SK-N-SH (cell line): Measurements from ENCODE around the gene BTBD10. TPM values are rescaled to one million over a fixed set of nuclear protein-coding genes. Genes with fewer than 3 reads are reported as not detected.

Experiments
- CTCF ChIA-PET: fragments of 300-600, 350-600 bp; formaldehyde crosslinking; extraction: SDS; loops from one replicate; lab custom pipeline; 2021; lab: Yijun Ruan, JAX
- POLR2A ChIA-PET: fragments of 350-600 bp; sonication (Branson Sonifier 250); formaldehyde crosslinking; extraction: SDS; loops from one replicate; lab custom pipeline; 2020; ENCODE audit warnings: antibody characterized with exemption, inconsistent platforms; lab: Yijun Ruan, JAX
- DNase-seq: peaks from one replicate; pipeline ENCODE4 v3.0.0; 2012
- H2AFZ ChIP-seq: fragments of 200-600 bp; sonication (generic); 2 replicates; pipeline ENCODE4 v1.8.1; 2016; ENCODE audit warnings: antibody characterized with exemption, mild to moderate bottlenecking, low read depth
- H3F3A ChIP-seq: fragments of 200-600 bp; sonication (generic); replicated peaks from 2 replicates; pipeline ENCODE3; 2016; ENCODE audit warnings: antibody characterized with exemption, mild to moderate bottlenecking; ENCODE audit not compliant: insufficient read depth
- H3K27ac ChIP-seq, 2 experiments: fragments of 200-500 bp in 1 of 2; fragments of 200-600 bp in 1 of 2; sonication (Bioruptor generic) in 1 of 2; sonication (generic), shearing (Covaris generic) in 1 of 2; 2 replicates each; pipeline versions ENCODE4 v1.5.1 to v1.6.1; 2014 to 2016; ENCODE audit warnings: low read depth in 2 of 2, inconsistent platforms in 1 of 2, low read length in 1 of 2, mild to moderate bottlenecking in 1 of 2, mixed read lengths in 1 of 2
- H3K27me3 ChIP-seq: fragments of 200-600 bp; sonication (generic), shearing (Covaris generic); 2 replicates; pipeline ENCODE4 v1.6.1; 2016; ENCODE audit warnings: mixed run types; ENCODE audit not compliant: insufficient read depth
- H3K36me3 ChIP-seq, 2 experiments: fragments of 200-500 bp in 1 of 2; fragments of 200-600 bp in 1 of 2; sonication (Bioruptor generic) in 1 of 2; sonication (generic) in 1 of 2; replicated peaks in 1 of 2; 2 replicates each; pipeline versions ENCODE3 to v1.5.1; 2014 to 2016; ENCODE audit warnings: low read length in 1 of 2, mild to moderate bottlenecking in 1 of 2; ENCODE audit not compliant: insufficient read depth in 2 of 2, control insufficient read depth in 1 of 2
- H3K4me1 ChIP-seq, 2 experiments: fragments of 200-500 bp in 1 of 2; fragments of 200-600 bp in 1 of 2; sonication (Bioruptor generic) in 1 of 2; sonication (generic), shearing (Covaris generic) in 1 of 2; 2 replicates each; pipeline versions ENCODE4 v1.5.1 to v1.6.1; 2014 to 2016; ENCODE audit warnings: low read depth in 1 of 2, low read length in 1 of 2, mixed run types in 1 of 2; ENCODE audit not compliant: insufficient read depth in 2 of 2, control insufficient read depth in 1 of 2
- H3K4me2 ChIP-seq: fragments of 200-600 bp; sonication (generic), shearing (Covaris generic); 2 replicates; pipeline ENCODE4 v1.6.1; 2017; ENCODE audit warnings: mixed run types
- H3K4me3 ChIP-seq, 2 experiments: fragments of 200-500 bp in 1 of 2; fragments of 200-600 bp in 1 of 2; sonication (Bioruptor generic) in 1 of 2; sonication (generic), shearing (Covaris generic) in 1 of 2; 2 replicates each; pipeline versions ENCODE4 v1.5.1 to v1.8.1; 2014 to 2016; ENCODE audit warnings: low read depth in 2 of 2, inconsistent platforms in 1 of 2, low read length in 1 of 2, mild to moderate bottlenecking in 1 of 2, mixed read lengths in 1 of 2, moderate library complexity in 1 of 2
- H3K79me2 ChIP-seq: fragments of 200-600 bp; sonication (generic); 2 replicates; pipeline ENCODE4 v1.8.1; 2017; ENCODE audit warnings: mild to moderate bottlenecking; ENCODE audit not compliant: insufficient read depth
- H3K9ac ChIP-seq: fragments of 200-600 bp; sonication (generic); 2 replicates; pipeline ENCODE4 v1.6.1; 2017; ENCODE audit warnings: mixed run types
- H3K9me2 ChIP-seq: fragments of 200-600 bp; sonication (generic); 2 replicates; pipeline ENCODE4 v1.6.1; 2017; ENCODE audit warnings: mixed run types
- H3K9me3 ChIP-seq: fragments of 200-600 bp; sonication (generic); 2 replicates; pipeline ENCODE4 v1.6.1; 2017; ENCODE audit warnings: mixed run types, mild to moderate bottlenecking, moderate library complexity
- H4K20me1 ChIP-seq: fragments of 200-600 bp; sonication (generic); 2 replicates; pipeline ENCODE4 v1.6.1; 2017; ENCODE audit warnings: mild to moderate bottlenecking, mixed run types; ENCODE audit not compliant: insufficient read depth
- CHD2 ChIP-seq: fragments of 150-350 bp; IDR thresholded peaks from 2 replicates; pipeline ENCODE4 v1.6.1; 2018; ENCODE audit warnings: low read length; ENCODE audit not compliant: partially characterized antibody
- ELF1 ChIP-seq: IDR thresholded peaks from 2 replicates; pipeline ENCODE4 v1.4.0; 2012
- FOXM1 ChIP-seq: IDR thresholded peaks from 2 replicates; pipeline ENCODE4 v1.4.0; 2012; ENCODE audit warnings: low read depth, mild to moderate bottlenecking
- GABPA ChIP-seq: IDR thresholded peaks from 2 replicates; pipeline ENCODE4 v1.4.0; 2012; ENCODE audit warnings: low read depth, mild to moderate bottlenecking
- JUND ChIP-seq: IDR thresholded peaks from 2 replicates; pipeline ENCODE4 v1.4.0; 2012
- MEF2A ChIP-seq: IDR thresholded peaks from 2 replicates; pipeline ENCODE4 v1.4.0; 2012; ENCODE audit warnings: low read depth, borderline replicate concordance
- MXI1 ChIP-seq: IDR thresholded peaks from 2 replicates; pipeline ENCODE4 v1.6.1; 2012; ENCODE audit warnings: mild to moderate bottlenecking, low read depth, low read length, improper control_type of control experiment
- NFIC ChIP-seq: IDR thresholded peaks from 2 replicates; pipeline ENCODE4 v1.4.0; 2012; ENCODE audit warnings: borderline replicate concordance
- NRF1 ChIP-seq: IDR thresholded peaks from 2 replicates; pipeline ENCODE4 v1.6.1; 2012; ENCODE audit warnings: low read depth, mild to moderate bottlenecking, low read length
- RCOR1 ChIP-seq: fragments of 150-350 bp; IDR thresholded peaks from 2 replicates; pipeline ENCODE4 v1.6.1; 2017; ENCODE audit warnings: antibody characterized with exemption, low read length
- SIN3A ChIP-seq: IDR thresholded peaks from 2 replicates; pipeline ENCODE4 v1.6.1; 2012; ENCODE audit warnings: low read depth, mild to moderate bottlenecking, low read length, moderate library complexity, borderline replicate concordance
- SMC3 ChIP-seq: IDR thresholded peaks from 2 replicates; pipeline ENCODE4 v1.6.1; 2012; ENCODE audit warnings: low read depth, low read length, improper control_type of control experiment
- TCF12 ChIP-seq: IDR thresholded peaks from 2 replicates; pipeline ENCODE4 v1.4.0; 2012
- TEAD4 ChIP-seq: IDR thresholded peaks from 2 replicates; pipeline ENCODE4 v1.4.0; 2012; ENCODE audit warnings: mild to moderate bottlenecking, borderline replicate concordance; ENCODE audit not compliant: insufficient read depth
- YY1 ChIP-seq: IDR thresholded peaks from 2 replicates; pipeline ENCODE4 v1.4.0; 2012; ENCODE audit warnings: low read depth, mild to moderate bottlenecking
- WGBS: methylation state at CpG from one replicate; pipeline ENCODE4 v1.1.6; 2017; ENCODE audit warnings: low lambda C conversion rate; 5-methylcytosine and 5-hydroxymethylcytosine counted together
- polyA plus RNA-seq, 3 experiments: library from polyadenylated mRNA; depleted of rRNA; stranded (reverse); fragments of >200 nt; gene quantifications; 2 replicates each; pipeline ENCODE4 v1.2.3, GENCODE V29; 2012
- TF ChIP-seq, protein P1 (sequence below): IDR thresholded peaks from 2 replicates; pipeline ENCODE4; 2012
- TF ChIP-seq, protein P2 (sequence below): fragments of 150-350 bp; IDR thresholded peaks from 2 replicates; pipeline ENCODE4 v1.6.1; 2017; ENCODE audit warnings: antibody characterized with exemption, low read length, low read depth, borderline replicate concordance
- TF ChIP-seq, protein P3 (sequence below): IDR thresholded peaks from 2 replicates; pipeline ENCODE4 v1.4.0; 2012; ENCODE audit warnings: low read depth
- TF ChIP-seq, protein P4 (sequence below): IDR thresholded peaks from 2 replicates; pipeline ENCODE4 v1.4.0; 2012; ENCODE audit warnings: low read depth, borderline replicate concordance

BTBD10 gene
- polyA plus RNA-seq, 1 of the 3 experiments (the other 2 are of a cell fraction) = 23.0 TPM

DNA sequence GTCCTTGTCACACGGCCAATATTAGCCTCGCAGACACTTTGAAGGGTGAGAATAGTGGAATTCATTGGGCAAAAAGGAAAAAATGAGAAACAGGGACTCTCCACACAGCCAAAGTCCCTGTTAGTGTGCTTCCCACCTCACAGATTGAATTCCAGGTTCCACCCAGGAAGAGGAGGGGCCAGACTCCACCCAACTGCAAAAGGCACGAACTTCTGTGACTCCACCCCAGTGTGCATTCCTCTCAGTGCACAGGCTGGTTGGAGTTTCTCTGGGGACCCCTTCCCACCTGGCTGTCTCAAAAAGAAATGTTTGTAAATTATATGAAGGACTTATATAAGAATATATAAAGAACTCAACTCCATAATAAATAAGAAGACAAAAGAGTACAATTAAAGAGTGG lies 12.1 kb upstream of the BTBD10 start (continued):
- no peak for TF ChIP-seq TCF12
- no peak for TF ChIP-seq CHD2
- TF ChIP-seq ELF1 = no peak
- no peak for TF ChIP-seq GABPA
- TF ChIP-seq MEF2A = no peak

DNA sequence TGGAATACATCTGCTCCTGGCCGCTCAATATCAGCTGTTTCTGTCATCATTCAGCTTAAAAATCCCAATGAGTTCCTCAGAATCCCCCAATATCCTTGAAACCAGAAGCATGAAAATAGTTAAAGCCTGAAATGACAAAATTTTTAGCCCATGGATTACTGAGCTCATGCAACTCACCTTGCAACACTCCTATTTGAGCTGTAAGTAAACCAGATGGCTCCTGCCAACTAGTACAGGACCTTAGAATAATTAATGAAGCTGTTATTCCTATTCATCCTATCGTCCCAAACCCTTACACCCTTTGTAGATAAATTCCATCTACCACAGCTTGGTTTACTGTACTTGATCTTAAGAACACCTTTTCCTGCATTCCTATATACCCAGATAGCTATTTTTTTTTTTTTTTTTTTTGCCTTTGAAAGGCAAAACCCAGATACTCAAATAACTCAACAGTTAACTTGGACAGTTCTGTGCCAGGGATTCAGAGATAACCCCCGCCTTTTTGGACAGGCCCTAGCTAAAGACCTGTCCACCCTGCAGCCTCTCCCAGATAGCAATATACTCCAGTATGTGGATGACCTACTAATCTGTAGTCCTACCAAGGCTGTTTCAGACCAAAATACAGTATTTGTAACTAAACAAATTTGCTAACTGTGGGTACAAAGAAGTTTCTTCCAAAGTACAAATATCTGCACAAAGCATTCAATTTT lies 10.1 kb upstream of the BTBD10 start:
- no peaks in the 10 kb centered on the region for H3K9me2 ChIP-seq
- POLR2A ChIA-PET = interaction anchor here (0.7 kb wide), 1 partner anchor 1520 kb away, joined by 3 read pairs; no protein-coding TSS in a partner anchor
- no peak overlapping the region for H2AFZ ChIP-seq
- peaks cover 10% of the 10 kb centered on the region; the same call in 1 of the 2 replicates for H3K27me3 ChIP-seq
- TF ChIP-seq GABPA (no peak), TEAD4 (no peak), SMC3 (no peak), MXI1 (no peak), SIN3A (no peak), YY1 (no peak), MEF2A (no peak), RCOR1 (no peak), NFIC (no peak), JUND (no peak), FOXM1 (no peak), CHD2 (no peak), NRF1 (no peak), TCF12 (no peak)
- TF ChIP-seq, protein P1, sequence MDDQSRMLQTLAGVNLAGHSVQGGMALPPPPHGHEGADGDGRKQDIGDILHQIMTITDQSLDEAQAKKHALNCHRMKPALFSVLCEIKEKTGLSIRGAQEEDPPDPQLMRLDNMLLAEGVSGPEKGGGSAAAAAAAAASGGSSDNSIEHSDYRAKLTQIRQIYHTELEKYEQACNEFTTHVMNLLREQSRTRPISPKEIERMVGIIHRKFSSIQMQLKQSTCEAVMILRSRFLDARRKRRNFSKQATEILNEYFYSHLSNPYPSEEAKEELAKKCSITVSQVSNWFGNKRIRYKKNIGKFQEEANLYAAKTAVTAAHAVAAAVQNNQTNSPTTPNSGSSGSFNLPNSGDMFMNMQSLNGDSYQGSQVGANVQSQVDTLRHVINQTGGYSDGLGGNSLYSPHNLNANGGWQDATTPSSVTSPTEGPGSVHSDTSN = no peak
- TF ChIP-seq, protein P2, sequence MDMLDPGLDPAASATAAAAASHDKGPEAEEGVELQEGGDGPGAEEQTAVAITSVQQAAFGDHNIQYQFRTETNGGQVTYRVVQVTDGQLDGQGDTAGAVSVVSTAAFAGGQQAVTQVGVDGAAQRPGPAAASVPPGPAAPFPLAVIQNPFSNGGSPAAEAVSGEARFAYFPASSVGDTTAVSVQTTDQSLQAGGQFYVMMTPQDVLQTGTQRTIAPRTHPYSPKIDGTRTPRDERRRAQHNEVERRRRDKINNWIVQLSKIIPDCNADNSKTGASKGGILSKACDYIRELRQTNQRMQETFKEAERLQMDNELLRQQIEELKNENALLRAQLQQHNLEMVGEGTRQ = no peak
- TF ChIP-seq, protein P3, sequence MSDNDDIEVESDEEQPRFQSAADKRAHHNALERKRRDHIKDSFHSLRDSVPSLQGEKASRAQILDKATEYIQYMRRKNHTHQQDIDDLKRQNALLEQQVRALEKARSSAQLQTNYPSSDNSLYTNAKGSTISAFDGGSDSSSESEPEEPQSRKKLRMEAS = no peak
- TF ChIP-seq, protein P4, sequence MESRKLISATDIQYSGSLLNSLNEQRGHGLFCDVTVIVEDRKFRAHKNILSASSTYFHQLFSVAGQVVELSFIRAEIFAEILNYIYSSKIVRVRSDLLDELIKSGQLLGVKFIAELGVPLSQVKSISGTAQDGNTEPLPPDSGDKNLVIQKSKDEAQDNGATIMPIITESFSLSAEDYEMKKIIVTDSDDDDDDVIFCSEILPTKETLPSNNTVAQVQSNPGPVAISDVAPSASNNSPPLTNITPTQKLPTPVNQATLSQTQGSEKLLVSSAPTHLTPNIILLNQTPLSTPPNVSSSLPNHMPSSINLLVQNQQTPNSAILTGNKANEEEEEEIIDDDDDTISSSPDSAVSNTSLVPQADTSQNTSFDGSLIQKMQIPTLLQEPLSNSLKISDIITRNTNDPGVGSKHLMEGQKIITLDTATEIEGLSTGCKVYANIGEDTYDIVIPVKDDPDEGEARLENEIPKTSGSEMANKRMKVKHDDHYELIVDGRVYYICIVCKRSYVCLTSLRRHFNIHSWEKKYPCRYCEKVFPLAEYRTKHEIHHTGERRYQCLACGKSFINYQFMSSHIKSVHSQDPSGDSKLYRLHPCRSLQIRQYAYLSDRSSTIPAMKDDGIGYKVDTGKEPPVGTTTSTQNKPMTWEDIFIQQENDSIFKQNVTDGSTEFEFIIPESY = no peak
- H4K20me1 ChIP-seq = no peaks in the 10 kb centered on the region
- no peak overlapping the region for H3K27ac ChIP-seq
- no peak overlapping the region for H3K9ac ChIP-seq
- H3F3A ChIP-seq = no peaks in the 10 kb centered on the region
- no peaks in the 10 kb centered on the region for H3K36me3 ChIP-seq
- DNase-seq = no peak
- H3K4me2 ChIP-seq = no peak overlapping the region
- 43% methylated on average over 3 of the region's 3 CpGs for WGBS
- H3K9me3 ChIP-seq = no peaks in the 10 kb centered on the region
- no peaks in the 10 kb centered on the region for H3K4me1 ChIP-seq
- CTCF ChIA-PET = no interaction called here
- no peaks in the 10 kb centered on the region for H3K79me2 ChIP-seq
- no peak overlapping the region for H3K4me3 ChIP-seq
